GM19035 (cell line): ENCODE results near the gene DAPK1.

Experiments used
- ATAC-seq: cut with Tn5 transposase; IDR thresholded peaks from one replicate; pipeline ENCODE4 v1.9.1; 2021; ENCODE audit not compliant: unreplicated experiment

The DAPK1 gene

DNA sequence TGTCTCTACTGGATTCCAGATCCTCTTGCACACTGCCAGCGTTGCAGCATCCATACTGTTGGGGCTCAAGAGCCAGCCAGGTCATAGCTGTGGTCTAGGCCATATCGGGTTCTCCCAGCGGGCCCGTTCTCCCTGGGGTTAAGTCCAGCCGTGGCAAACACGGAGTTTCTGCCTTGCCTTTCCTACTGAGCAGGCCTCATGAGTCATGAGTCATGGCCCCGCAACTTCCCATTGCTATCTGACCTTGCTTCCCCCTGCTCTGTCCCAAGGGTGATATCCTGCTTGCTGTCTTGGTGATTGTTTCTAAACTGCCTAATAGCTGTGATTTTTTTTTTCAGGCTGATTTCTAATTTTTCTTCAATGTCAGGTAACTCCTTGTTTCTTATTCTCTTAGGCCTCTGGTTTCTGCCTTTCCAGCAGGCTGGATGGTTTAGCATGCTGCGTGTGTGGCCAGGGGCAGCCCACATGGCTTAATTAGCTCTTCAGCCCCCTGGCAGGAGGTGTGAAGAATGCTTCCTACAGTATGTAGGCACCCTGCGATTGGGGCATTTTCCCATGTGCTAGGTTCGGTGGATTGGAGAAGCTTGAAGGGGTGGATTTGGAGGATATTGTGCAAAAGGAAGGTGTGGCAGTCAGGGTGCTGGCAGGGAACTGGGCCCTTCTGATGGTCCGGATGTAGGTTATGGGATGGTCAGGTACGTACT, 18.7 kb downstream of the DAPK1 start:
- no peak for ATAC-seq

DNA sequence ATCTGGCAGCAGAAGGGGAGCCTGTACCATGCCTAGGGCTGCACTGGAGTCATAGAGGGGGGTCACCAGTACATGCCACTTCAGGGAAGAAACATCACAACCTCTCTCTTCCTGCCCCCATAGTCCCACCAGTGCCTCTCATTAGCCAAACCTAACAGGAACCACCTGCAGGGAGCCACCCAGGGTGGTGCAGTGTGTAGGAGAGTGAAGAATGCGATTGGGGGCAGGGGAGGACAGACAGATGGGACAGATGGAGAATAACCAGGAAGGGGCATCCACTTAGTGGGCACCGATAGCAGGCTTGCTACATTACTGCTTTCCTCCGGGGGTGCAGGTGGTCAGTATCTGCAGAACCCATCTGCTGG, 19.2 kb downstream of the DAPK1 start:
- ATAC-seq: no peak

DNA sequence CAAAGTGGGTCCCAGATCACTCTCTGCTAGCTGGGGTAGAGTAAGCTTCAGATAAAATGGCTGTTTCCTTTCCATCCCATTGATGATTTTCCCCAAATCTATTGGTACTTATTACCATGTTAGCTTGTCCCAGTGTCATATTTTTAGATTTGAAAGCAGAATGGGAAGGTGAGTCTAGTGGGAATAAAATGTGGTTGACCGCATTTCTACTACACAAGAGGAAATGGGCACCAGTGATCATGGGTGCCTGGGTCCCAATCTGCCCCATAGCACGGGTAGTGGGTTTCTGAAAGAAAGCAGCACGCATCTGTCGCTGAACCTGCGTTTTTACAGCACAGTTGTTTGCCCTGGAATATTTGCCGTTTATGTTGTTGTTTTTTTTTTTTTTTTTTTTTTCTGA, 20.1 kb downstream of the DAPK1 start:
- ATAC-seq: no peak

DNA sequence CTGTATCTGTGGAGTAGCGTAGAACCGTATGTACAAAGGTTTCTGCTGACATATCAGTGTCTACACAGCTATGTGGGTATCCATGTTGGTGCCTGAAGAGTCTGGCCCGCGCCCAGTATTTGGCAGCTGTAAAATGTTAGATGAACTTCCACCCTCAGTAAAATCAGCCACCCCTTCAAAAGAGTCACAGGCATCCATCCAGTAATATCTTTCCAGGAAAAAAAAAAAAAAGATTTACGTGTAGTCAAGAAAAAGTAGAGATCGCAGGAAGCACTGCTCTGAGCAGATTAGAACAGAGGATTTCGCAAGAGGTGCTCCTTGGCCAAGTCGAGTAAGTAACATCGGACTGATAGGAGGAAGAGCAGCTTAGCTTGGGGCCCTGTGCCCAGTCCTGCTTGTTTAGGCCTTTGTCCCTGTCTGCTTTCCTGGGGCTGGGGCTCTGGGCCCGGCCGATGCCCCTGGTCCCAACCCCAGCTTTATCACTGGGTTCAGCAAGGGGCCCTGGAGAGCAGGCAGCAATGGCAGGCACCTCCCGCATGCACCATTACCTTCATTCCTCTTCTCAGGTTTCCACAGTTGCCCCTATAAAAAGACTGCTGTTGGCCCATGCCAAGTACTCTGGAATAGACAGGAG, 21.2 kb downstream of the DAPK1 start:
- ATAC-seq: no peak

DNA sequence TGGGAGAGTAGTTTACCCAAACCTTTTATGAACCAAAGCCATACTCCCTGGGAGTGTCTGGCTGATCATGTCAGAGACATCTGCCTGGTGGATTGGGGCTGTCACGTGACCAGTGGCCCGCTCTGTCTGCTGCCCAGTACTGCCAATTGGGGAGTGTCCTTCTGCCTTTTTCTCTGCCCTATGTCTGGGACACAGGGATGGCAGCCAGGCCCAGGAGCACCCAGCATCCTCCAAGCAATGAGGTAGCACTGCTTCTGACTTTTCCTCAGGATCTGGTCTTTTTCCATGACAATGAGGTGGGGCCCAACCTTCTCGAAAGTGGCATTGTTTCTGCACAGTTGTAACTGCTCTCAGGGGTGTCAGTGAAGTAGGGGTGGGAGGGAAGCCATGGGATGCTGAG, 21.8 kb downstream of the DAPK1 start:
- ATAC-seq: no peak

DNA sequence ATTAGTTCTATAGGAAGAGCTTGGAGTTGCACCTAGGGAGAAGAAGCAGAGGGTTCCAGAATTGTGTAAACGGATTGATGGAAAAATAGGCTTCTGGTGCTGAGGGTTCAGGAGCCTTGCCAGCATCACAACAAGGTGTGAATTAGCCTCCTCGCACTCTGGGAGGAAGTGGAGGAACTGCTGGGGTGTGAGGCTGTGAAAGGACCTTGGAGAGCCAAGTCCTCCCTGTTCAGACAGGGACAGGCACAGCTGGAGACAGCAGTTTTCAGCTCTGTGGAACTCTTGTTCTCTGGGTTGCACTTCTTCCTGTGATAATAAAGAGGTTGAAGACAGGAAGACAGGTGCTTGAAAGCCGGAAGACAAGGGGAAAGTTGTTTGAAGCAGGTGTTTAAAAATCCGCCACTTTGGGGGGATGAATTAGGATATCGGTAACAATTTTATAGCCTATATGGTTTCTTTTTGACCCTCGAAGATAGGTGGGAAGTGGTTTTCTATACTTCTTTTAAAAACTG, 22.6 kb downstream of the DAPK1 start:
- ATAC-seq: no peak

DNA sequence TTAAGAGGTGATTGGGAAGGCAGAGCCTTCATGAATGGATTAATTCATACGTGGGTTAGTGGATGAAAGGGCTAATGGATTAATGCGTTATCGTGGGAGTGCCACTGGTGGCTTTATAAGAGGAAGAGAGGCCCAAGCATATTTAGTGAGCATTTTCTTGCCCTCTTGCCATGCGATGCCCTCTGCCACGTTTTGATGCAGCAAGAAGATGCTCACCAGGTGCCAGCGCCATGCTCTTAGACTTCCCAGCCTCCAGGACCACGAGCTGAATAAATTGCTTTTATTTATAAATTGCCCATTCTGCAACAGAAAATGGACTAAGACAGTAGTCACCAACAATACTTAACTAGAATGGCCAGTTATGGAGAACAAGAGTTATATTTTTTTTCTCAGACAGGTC, 24.2 kb downstream of the DAPK1 start:
- ATAC-seq: no peak

DNA sequence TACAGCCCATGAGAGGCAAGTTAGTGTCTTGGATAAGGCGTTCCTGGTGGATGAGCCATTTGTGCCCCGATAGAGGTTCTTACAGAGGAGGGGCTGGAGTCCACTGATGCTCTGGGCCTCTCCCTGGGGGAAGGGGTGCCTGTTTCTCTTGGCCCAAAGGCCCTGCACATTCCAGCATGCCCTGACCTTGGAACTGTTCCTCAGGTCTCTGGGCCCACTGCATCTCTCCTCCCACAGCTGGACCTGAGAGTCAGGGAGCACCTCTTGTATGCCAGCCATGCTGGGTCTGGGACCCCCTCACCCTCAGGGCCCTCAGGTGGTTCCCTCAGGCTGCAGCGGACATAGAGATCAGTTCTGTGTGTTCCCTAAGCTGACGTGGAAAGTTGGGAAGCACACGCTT, 26.4 kb downstream of the DAPK1 start:
- no peak for ATAC-seq

DNA sequence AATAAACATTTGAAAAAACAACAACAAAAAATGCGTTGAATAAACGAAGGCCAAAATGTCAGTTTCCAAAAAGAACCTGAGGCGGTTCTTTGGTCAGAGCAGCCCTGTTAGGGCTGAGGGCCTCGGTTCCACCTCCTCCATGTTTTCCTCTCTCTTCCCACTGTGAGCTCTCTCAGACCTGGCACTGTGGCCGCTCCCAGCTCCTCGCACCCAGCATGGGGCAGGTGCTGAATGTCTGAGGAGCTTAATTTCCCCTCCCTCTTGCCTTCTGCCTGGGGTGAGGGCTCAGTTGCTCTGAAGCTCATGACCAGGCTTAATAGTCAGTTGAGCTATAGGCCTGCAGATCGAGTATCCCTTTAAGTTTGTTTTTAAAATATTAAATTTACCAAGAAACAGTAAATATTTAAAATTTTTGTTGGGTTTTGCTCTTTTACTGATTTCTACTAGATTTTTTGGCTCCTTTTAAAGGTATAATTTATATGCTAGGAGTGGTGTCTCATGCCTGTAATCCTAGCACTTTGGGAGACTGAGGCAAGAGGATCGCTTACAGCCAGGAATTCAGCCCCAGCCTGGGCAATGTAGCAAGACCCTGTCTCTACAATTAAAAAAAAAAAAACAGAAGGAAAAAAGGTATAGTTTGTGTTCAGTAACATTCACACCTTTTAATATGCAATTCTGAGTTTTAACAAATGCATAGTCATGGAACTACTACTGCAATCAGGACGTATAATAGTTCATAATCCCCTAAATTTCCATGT, 28.1 kb downstream of the DAPK1 start:
- no peak for ATAC-seq

DNA sequence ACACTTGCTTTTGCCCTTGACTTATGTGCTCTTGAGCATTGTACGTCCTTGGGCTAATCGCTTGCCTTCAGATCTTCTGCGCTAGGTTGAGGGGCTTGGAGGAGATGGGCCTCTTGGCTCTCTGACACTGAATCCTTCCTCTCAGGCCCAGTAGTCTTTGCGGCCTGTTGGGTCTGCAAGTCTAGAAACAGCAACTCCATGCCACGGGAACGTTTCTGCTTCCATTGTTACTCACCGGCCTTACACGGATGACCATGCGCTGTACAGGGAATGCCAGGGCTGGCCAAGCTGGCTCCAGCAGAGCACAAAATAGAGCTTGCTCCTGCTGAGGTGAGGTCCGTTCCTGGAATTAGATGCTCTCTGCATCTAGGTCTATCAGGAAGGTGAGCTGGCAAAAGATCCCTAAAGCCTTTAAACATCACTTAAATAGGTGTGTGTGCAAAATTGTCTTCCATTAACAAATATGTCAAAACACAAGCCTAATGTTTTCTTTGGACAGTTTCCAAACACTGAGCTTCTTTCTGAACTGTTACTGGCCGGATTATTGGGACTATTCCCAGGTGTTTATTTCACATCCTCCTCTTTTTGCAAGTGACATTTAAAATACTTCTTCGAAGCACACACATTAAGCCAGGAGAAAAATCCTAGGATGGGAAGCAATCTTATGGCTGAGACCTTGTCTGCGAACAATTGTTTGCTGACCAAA, 29.7 kb downstream of the DAPK1 start:
- no peak for ATAC-seq

DNA sequence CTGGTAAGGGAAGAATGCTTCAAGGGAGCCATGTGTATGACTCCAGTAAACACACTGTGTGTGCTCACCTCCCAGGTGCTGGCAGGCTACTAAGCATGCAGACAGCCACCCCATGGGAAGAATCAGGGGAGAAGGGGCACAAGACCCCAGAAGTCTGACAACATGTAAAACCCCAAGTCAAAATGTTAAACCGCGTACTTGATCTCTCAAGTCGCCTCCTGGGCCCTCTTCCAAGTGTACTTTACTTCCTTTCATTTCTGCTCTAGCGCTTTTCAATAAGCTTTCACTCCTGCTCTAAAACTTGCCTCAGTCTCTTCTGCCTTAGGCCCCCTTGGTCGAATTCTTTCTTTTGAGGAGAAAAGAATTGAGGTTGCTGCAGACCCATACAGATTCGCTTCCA, 31.3 kb downstream of the DAPK1 start:
- no peak for ATAC-seq

DNA sequence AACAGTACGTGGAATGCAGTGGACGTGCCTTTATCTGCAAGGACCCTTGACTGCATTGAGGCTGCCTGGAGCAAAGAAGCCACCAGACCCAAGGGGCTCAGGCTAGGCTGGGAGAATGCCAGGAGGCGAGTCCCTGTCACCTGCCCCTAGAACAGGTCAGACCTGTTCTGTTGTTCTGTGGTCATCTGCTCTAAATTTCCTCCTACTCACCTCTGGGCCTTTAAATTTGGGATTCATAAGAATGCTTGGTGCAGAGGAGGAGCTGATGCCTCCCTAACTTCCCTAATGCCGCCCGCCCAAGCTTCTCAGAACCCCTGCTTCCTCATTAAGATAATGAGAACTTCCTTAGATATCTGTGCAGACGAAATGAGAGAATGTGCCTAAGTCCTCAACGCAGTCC, 32.0 kb downstream of the DAPK1 start:
- ATAC-seq: no peak

DNA sequence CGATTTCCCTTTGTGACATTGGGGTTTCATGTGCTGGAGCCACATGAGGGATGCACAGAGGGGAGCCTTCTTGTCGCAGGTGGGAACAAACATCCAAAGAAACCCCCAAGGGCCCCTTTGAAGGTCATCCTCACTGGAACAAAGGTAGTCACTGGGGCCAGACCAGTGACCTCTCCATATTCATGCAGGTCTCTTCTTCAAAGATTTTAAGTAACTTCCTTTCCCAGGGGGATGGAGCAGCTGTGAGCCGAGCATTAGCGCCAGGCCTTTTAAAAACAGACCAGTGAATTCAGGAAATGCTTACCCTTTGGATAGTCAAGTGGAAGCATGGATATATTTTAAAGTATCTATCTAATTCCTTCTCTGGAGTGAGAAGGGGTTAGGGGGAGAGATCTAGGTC, 33.0 kb downstream of the DAPK1 start:
- ATAC-seq: no peak

DNA sequence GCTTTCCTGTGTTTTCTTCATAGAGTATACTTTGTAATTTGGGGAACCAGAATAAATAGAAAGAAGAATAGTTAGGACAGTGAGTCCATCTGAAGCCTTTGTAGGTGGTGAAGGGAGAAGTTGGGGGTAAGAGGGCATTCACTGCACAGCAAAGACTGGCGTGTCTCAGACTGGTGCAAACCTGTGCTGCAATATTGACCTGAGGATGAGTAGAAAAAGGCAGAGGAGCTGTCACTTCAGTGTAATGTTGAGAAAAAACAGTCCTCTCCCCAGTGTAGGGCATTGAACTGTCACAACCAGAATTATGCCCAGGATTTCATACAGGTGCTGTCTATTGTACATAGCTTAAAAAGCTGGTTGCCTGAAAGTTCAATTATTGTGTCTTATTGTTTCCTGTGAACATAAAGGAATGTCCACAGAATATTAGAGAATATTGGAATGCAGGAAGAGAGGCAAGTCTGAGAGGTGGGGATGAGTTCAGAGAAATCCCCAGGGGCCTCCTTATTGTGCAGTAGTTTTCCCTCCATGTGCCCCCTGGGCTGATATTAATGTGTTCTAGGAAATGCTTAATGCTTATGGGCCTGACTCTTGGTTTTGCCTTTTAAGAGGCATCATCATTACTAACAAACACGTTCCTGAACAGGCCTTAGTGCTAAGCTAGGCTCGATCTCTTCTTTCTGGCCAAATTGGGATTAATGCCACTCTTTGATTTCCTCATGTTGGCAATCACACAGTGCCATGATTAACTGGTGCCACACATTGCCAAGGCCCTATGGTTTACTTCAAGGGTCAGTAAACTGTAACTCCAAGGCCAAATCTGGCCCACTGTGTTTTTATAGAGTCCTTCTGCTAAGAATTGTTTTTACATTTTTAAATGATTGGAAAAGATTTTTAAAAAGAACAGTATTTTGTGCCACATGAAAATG, 34.0 kb downstream of the DAPK1 start:
- no peak for ATAC-seq

DNA sequence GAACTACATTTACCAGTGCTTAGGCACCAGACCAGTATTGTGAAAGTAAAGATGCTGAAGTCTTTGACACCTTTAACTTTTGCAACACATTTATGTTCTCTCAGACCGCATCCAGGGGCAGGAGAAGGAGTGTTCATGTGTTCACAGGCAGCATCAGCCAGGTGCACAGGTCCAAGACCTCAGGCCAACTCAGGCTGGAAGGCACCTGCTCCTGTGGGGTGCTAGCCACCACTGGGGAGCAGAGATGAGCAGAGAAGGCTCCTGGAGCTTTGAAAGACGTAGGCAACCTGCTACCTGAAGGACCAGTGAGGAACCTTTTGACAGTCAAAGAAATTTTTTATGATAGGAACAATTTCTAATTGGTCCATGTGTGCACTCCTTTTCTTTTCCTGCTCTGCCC, 35.6 kb downstream of the DAPK1 start:
- no peak for ATAC-seq

DNA sequence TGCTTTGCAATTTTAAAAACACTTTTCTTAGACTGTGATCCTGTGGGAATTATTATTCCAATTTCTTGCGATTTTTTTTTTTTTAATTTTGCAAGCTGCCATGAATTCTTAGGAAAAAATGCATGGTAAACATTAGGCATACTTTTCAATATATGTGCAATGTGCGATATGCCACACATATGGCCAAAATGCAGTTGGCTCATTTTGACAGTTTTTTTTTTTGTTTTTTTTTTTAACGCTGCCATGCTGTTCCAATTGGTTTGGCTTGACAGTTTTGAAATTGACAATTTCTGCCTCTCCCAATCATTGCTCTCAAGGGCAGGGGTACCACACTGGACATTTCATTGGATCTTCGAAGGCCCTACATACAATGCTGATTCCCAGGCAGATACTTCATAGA, 36.4 kb downstream of the DAPK1 start:
- ATAC-seq: no peak

DNA sequence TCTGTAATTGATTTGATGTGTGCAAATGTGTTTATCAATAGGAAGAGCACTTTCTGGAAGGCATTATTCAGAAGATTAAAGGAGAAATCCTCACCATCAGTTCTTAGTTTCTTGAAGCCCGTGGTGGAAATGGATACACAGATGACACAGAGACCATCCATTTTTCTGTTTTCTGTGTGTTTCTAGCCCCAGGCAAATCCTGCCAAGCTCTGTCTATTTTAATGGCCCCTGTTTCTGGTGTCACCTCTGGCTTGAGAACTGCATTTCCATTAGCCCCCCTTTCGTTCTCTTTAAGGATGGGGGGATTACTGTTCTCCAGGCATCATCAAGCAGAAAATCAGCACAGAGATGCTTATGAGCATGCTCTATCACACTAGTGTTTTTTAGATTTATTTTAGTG, 37.3 kb downstream of the DAPK1 start:
- ATAC-seq: no peak

DNA sequence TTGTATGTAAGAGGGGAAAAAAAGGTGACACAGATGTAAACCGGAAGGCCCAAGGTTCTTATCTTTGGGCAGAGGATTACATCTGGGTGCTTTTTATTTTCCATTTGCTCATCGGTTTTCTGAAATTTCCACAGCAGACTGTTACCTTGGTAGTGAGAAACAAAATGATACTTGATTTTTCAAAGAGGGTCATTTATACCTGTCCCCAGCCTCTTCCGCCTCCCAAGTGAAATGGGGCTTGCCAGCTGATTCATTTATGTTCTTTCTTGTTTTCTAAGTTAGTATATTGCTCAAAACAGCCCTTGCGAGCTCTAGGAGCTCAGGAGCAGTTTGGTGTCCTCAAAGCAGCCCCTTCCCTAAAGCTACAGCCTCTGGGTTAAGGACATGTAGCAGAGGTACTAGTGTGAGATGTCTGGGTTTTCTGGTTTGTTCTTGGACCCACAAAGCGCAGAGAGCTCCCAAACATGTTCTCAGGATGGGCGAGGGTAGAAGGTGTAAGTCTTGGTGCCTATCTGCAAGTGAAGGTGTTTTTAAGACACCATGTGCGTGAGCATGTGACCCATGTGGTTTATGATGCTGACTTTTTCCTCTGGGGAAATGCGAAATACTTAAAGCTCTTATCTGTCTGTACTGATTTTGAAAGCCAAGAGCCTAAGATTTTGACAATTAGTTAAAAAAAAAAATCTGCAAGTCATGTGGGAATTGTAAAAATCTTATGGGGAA, 38.3 kb downstream of the DAPK1 start:
- peak; percentile 82 for ATAC-seq

DNA sequence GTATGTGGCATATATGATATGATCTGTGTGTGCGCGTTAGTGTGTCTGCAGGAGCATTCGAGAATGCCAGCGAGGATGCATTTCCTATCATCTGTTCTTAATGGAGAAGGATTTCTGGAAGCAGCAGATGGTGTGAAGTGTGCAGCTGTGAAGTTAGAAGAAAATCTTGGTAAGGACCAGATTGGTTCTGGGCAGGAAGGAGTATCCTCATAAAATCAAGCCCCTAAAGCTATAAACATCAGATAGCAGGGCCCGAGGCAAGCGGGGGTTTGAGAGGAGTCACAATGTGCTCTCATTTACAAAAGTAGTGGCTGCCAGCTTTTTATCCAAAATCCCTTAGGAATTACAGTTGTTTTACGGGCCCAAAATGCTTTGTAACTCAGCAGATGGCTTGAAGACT, 40.0 kb downstream of the DAPK1 start:
- no peak for ATAC-seq
